Hepatocyte (in vitro differentiated cells): ENCODE measurements around the gene THSD7B. TPM values are rescaled to one million over a fixed set of nuclear protein-coding genes. Genes with fewer than 3 reads are reported as not detected.

Experiments
- DNase-seq: peaks from one replicate; pipeline ENCODE4 v3.0.0-alpha.2; 2016; ENCODE audit warnings: low spot score
- H2AFZ ChIP-seq: fragments of 200-600 bp; sonication (generic); 2 replicates; pipeline ENCODE4 v1.6.0; 2016; ENCODE audit warnings: antibody characterized with exemption, mild to moderate bottlenecking
- H3K27ac ChIP-seq: fragments of 200-600 bp; sonication (generic); 2 replicates; pipeline ENCODE4 v1.5.1; 2016; ENCODE audit warnings: mild to moderate bottlenecking
- H3K27me3 ChIP-seq: fragments of 200-600 bp; sonication (generic); 2 replicates; pipeline ENCODE4 v1.6.1; 2016
- H3K36me3 ChIP-seq: fragments of 200-600 bp; sonication (generic); replicated peaks from 2 replicates; pipeline ENCODE4 v1.5.1; 2016; ENCODE audit warnings: low read depth; ENCODE audit not compliant: insufficient read depth
- H3K4me1 ChIP-seq: fragments of 200-600 bp; sonication (generic); 2 replicates; pipeline ENCODE4 v1.5.1; 2016; ENCODE audit warnings: mild to moderate bottlenecking, moderate library complexity; ENCODE audit not compliant: insufficient read depth
- H3K4me2 ChIP-seq: fragments of 200-600 bp; sonication (generic); 2 replicates; pipeline ENCODE4 v1.6.0; 2016
- H3K4me3 ChIP-seq: fragments of 200-600 bp; sonication (generic); 2 replicates; pipeline ENCODE4 v1.5.1; 2016; ENCODE audit warnings: mild to moderate bottlenecking
- H3K79me2 ChIP-seq: fragments of 200-600 bp; sonication (generic); 2 replicates; pipeline ENCODE4 v1.6.0; 2017; ENCODE audit warnings: mild to moderate bottlenecking
- H3K9me2 ChIP-seq: fragments of 200-600 bp; sonication (generic); replicated peaks from 2 replicates; pipeline ENCODE4 v1.6.0; 2017; ENCODE audit warnings: mild to moderate bottlenecking; ENCODE audit not compliant: insufficient read depth
- H3K9me3 ChIP-seq: fragments of 200-600 bp; sonication (generic); 2 replicates; pipeline ENCODE4 v1.5.1; 2016; ENCODE audit warnings: low read depth, mild to moderate bottlenecking
- H4K20me1 ChIP-seq: fragments of 200-600 bp; sonication (generic); 2 replicates; pipeline ENCODE4 v1.6.0; 2016; ENCODE audit warnings: mild to moderate bottlenecking; ENCODE audit not compliant: insufficient read depth, poor library complexity, severe bottlenecking
- EZH2 ChIP-seq: fragments of 200-600 bp; sonication (generic); IDR thresholded peaks from 2 replicates; pipeline ENCODE4 v1.6.1; 2016; ENCODE audit warnings: antibody characterized with exemption, mild to moderate bottlenecking, borderline replicate concordance
- EZH2phosphoT487 ChIP-seq: fragments of 200-600 bp; sonication (generic); IDR thresholded peaks from one replicate; pipeline ENCODE4 v1.6.1; 2018; ENCODE audit warnings: antibody characterized with exemption, mild to moderate bottlenecking, low read depth, moderate library complexity; ENCODE audit not compliant: unreplicated experiment, severe bottlenecking
- WGBS: methylation state at CpG from one replicate; pipeline ENCODE4 v1.1.6; 2016; ENCODE audit warnings: low lambda C conversion rate; ENCODE audit errors: missing lambda C conversion rate; 5-methylcytosine and 5-hydroxymethylcytosine counted together
- polyA plus RNA-seq: library from polyadenylated mRNA; unstranded; fragments of >200 nt; fragmentation: Nextera tagmentation; extraction: Ambion mirVana; gene quantifications from 2 replicates; pipeline ENCODE4 v1.2.1, GENCODE V29; 2016
- total RNA-seq: library from RNA; depleted of rRNA; stranded (reverse); fragments of >200 nt; gene quantifications from 2 replicates; pipeline ENCODE4 v1.2.3, GENCODE V29; 2014
- TF ChIP-seq, protein P1 (sequence below): fragments of 200-600 bp; sonication (generic); IDR thresholded peaks from 2 replicates; pipeline ENCODE4 v1.5.1; 2016; ENCODE audit warnings: antibody characterized with exemption, mild to moderate bottlenecking; ENCODE audit not compliant: poor library complexity

Gene THSD7B
- total and polyA plus RNA-seq, 2 experiments from 2014 or later: 0.48 to 5.7 TPM

DNA sequence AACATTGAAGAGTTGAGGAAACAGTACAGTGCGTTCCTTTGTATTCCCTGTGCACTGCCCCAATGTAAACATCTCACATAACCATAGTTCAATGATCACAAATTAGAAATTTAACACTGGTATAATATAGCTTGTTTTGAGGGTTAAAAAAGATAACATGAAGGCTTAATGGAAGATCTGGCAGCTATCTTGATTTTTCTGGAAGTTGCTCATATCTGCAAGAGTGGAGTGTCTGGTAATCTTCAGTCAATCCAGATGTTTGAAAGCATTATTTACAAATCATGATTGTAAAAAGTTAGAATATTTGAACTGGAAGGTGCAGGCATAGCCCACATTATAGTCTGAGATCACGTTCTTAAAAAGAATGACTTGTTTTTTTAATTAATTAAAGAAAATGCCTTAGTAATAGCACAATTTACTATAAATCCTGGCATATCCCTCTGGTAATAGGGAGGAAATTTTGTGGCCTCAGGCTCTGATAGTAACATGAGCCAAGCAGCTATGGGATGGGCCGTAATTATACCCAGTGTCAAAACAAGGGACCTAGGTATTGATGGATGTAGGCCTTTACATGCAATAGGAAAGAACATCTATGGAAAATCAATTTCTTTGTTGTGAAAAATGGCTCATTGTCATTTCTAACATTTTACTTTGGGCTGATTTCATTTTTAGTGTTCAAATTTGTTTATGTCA is 418.0 kb downstream of the THSD7B start:
- no peak for DNase-seq
- 62% methylated on average over 3 of the region's 3 CpGs for WGBS
- Histone ChIP-seq H3K36me3 (no peaks in the 10 kb centered on the region), H3K4me3 (no peak overlapping the region), H3K4me2 (no peak overlapping the region), H3K9me3 (no peaks in the 10 kb centered on the region), H4K20me1 (no peaks in the 10 kb centered on the region), H3K9me2 (no peaks in the 10 kb centered on the region), H2AFZ (no peak overlapping the region), H3K4me1 (peaks cover 3% of the 10 kb centered on the region), H3K27me3 (no peaks in the 10 kb centered on the region), H3K79me2 (no peaks in the 10 kb centered on the region), H3K27ac (no peak overlapping the region)
- TF ChIP-seq EZH2: no peak
- TF ChIP-seq, protein P1, sequence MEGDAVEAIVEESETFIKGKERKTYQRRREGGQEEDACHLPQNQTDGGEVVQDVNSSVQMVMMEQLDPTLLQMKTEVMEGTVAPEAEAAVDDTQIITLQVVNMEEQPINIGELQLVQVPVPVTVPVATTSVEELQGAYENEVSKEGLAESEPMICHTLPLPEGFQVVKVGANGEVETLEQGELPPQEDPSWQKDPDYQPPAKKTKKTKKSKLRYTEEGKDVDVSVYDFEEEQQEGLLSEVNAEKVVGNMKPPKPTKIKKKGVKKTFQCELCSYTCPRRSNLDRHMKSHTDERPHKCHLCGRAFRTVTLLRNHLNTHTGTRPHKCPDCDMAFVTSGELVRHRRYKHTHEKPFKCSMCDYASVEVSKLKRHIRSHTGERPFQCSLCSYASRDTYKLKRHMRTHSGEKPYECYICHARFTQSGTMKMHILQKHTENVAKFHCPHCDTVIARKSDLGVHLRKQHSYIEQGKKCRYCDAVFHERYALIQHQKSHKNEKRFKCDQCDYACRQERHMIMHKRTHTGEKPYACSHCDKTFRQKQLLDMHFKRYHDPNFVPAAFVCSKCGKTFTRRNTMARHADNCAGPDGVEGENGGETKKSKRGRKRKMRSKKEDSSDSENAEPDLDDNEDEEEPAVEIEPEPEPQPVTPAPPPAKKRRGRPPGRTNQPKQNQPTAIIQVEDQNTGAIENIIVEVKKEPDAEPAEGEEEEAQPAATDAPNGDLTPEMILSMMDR: no peak
- no peak for TF ChIP-seq EZH2phosphoT487

DNA sequence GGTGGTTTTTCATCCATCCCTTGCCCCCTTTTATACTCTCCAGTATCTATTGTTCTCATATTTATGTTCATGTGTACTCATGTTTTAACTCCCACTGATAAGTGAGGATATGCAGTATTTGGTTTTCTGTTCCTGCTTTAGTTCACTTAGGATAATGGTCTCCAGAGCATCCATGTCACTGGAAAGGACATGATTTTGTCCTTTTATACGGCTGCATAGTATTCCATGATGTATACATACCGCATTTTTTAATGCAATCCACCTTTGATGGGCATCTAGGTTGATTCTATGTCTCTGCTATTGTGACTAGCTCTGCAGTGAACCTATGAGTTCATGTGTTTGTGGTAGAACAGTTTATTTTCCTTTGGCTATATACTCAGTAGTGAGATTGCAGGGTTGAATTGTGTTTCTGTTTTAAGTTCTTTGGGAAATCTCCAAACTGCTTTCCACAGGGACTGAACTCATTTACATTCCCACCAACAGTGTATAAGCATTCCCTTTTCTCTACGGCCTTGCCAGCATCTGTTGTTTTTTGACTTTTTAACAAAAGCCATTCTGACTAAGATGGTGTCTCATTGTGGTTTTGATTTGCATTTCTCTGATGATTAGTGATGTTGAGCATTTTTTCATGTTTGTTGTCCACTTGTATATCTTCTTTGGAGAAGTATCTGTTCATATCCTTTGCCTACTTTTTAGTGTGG is 420.2 kb downstream of the THSD7B start:
- Histone ChIP-seq H4K20me1 (no peaks in the 10 kb centered on the region), H3K4me2 (no peak overlapping the region), H3K79me2 (no peaks in the 10 kb centered on the region), H3K9me2 (no peaks in the 10 kb centered on the region), H3K9me3 (no peaks in the 10 kb centered on the region), H2AFZ (no peak overlapping the region), H3K4me3 (no peak overlapping the region), H3K4me1 (peaks cover 3% of the 10 kb centered on the region), H3K36me3 (no peaks in the 10 kb centered on the region), H3K27ac (no peak overlapping the region), H3K27me3 (no peaks in the 10 kb centered on the region)
- TF ChIP-seq, protein P1: no peak
- no peak for TF ChIP-seq EZH2phosphoT487
- no peak for TF ChIP-seq EZH2
- 97% methylated on average over 3 of the region's 3 CpGs for WGBS
- no peak for DNase-seq

DNA sequence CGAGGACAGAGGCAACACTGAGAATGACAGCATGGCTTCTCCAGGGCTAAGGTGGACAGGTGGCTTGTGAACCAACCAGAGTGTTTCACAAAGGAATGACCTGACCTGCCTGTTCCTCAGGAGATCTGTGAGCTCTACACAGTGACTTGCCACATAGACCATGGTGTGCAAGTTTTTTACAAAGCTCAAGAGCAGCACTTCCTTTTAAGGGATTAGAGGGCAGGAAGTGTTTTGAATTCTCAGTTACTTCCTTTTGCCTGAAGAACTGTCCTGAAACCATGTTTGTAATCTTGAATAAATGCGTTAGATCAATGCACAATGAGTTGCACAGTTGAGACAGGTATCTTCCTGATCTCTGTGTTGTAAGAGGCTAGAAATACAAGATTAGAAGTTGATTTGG is 421.9 kb downstream of the THSD7B start:
- no peak for DNase-seq
- Histone ChIP-seq H3K27ac (no peak overlapping the region), H3K4me3 (no peak overlapping the region), H3K9me2 (no peaks in the 10 kb centered on the region), H3K36me3 (no peaks in the 10 kb centered on the region), H3K79me2 (no peaks in the 10 kb centered on the region), H3K9me3 (no peaks in the 10 kb centered on the region), H2AFZ (no peak overlapping the region), H3K27me3 (no peaks in the 10 kb centered on the region), H4K20me1 (no peaks in the 10 kb centered on the region), H3K4me1 (peaks cover 3% of the 10 kb centered on the region), H3K4me2 (no peak overlapping the region)
- TF ChIP-seq, protein P1: no peak
- TF ChIP-seq EZH2phosphoT487: no peak
- no peak for TF ChIP-seq EZH2
- 92% methylated on average over 2 of the region's 2 CpGs for WGBS
